Loucy (cell line): ENCODE results near the gene PPL.

Experiments
- H2AFZ ChIP-seq: fragments of 200-600 bp; sonication (generic); 2 replicates; pipeline ENCODE4 v1.6.0; 2016; ENCODE audit warnings: antibody characterized with exemption, mild to moderate bottlenecking, low read length, moderate library complexity
- H3F3A ChIP-seq: fragments of 200-600 bp; 2 replicates; pipeline ENCODE4 v1.6.0; 2016; ENCODE audit warnings: antibody characterized with exemption, low read depth, mild to moderate bottlenecking
- H3K27me3 ChIP-seq: fragments of 200-600 bp; sonication (generic); 2 replicates; pipeline ENCODE4 v1.6.1; 2014; ENCODE audit warnings: low read length, mild to moderate bottlenecking; ENCODE audit not compliant: insufficient read depth, poor library complexity, severe bottlenecking
- H3K36me3 ChIP-seq: fragments of 200-600 bp; sonication (generic); 2 replicates; pipeline ENCODE4 v1.6.1; 2016; ENCODE audit warnings: low read length; ENCODE audit not compliant: insufficient read depth
- H3K4me1 ChIP-seq: fragments of 200-600 bp; sonication (generic); 2 replicates; pipeline ENCODE4 v1.5.1; 2014; ENCODE audit warnings: low read length, mild to moderate bottlenecking; ENCODE audit not compliant: insufficient read depth, poor library complexity, severe bottlenecking
- H3K4me2 ChIP-seq: fragments of 200-600 bp; sonication (generic); 2 replicates; pipeline ENCODE4 v1.6.0; 2014; ENCODE audit warnings: antibody characterized with exemption, low read length, low read depth, mild to moderate bottlenecking; ENCODE audit not compliant: poor library complexity, severe bottlenecking
- H3K4me3 ChIP-seq: fragments of 200-600 bp; sonication (generic); 2 replicates; pipeline ENCODE4 v1.5.1; 2014; ENCODE audit warnings: low read length, mild to moderate bottlenecking, mixed read lengths; ENCODE audit not compliant: poor library complexity, severe bottlenecking
- H3K79me2 ChIP-seq: fragments of 200-600 bp; sonication (generic); 2 replicates; pipeline ENCODE4 v1.6.1; 2014; ENCODE audit warnings: low read length; ENCODE audit not compliant: insufficient read depth
- H3K9ac ChIP-seq: fragments of 200-600 bp; sonication (generic); 2 replicates; pipeline ENCODE4 v1.6.0; 2014; ENCODE audit warnings: mild to moderate bottlenecking, low read depth, low read length, moderate library complexity; ENCODE audit not compliant: poor library complexity, severe bottlenecking
- H3K9me2 ChIP-seq: fragments of 200-600 bp; sonication (generic); replicated peaks from 2 replicates; pipeline ENCODE4 v1.6.1; 2016; ENCODE audit warnings: low read depth, low read length, mixed read lengths
- H3K9me3 ChIP-seq: fragments of 200-600 bp; sonication (generic); 2 replicates; pipeline ENCODE4 v1.6.1; 2014; ENCODE audit warnings: mild to moderate bottlenecking, antibody characterized with exemption, low read length, low read depth; ENCODE audit not compliant: insufficient read depth
- H4K20me1 ChIP-seq: fragments of 200-600 bp; sonication (generic); 2 replicates; pipeline ENCODE4 v1.6.0; 2014; ENCODE audit warnings: antibody characterized with exemption, low read length, mild to moderate bottlenecking; ENCODE audit not compliant: insufficient read depth, poor library complexity, severe bottlenecking
- EZH2phosphoT487 ChIP-seq: fragments of 200-600 bp; IDR thresholded peaks from 2 replicates; pipeline ENCODE4 v1.6.1; 2018; ENCODE audit warnings: antibody characterized with exemption, mild to moderate bottlenecking, moderate library complexity, borderline replicate concordance
- TF ChIP-seq, protein P1 (sequence below): fragments of 200-600 bp; sonication (generic); conservative IDR thresholded peaks from 2 replicates; pipeline ENCODE4 v1.5.1; 2014; ENCODE audit warnings: mild to moderate bottlenecking, antibody characterized with exemption, low read length

Gene PPL

DNA sequence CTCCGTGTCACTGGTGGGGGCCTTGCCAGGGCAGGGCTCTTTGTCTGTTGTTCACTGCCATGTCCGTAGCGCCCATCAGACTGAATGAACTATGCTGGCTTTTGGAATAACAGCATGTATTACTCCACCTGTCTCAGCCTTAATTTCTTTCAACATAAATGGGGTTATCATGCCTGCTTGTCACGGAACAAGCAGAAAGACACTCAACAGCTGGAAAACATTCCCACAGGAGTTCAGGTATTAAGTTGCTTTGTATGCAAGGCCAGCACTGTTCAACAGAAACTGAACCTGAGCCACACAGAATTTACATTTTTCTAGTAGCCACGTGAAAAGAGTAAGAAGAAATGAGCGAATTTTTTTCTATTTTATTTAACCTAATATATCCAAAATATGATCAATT lies 13.1 kb downstream of the PPL start:
- H2AFZ ChIP-seq: no peak overlapping the region
- no peaks in the 10 kb centered on the region for H3K9me2 ChIP-seq
- H3K9ac ChIP-seq: no peak overlapping the region
- no peak overlapping the region for H3K4me3 ChIP-seq
- H3K4me2 ChIP-seq: no peak overlapping the region
- H3K9me3 ChIP-seq: no peaks in the 10 kb centered on the region; the same call in 1 of the 2 replicates
- no peaks in the 10 kb centered on the region for H3F3A ChIP-seq
- no peaks in the 10 kb centered on the region for H3K79me2 ChIP-seq
- no peaks in the 10 kb centered on the region for H3K27me3 ChIP-seq
- no peaks in the 10 kb centered on the region for H3K36me3 ChIP-seq
- H3K4me1 ChIP-seq: no peaks in the 10 kb centered on the region
- no peaks in the 10 kb centered on the region for H4K20me1 ChIP-seq
- TF ChIP-seq, protein P1, sequence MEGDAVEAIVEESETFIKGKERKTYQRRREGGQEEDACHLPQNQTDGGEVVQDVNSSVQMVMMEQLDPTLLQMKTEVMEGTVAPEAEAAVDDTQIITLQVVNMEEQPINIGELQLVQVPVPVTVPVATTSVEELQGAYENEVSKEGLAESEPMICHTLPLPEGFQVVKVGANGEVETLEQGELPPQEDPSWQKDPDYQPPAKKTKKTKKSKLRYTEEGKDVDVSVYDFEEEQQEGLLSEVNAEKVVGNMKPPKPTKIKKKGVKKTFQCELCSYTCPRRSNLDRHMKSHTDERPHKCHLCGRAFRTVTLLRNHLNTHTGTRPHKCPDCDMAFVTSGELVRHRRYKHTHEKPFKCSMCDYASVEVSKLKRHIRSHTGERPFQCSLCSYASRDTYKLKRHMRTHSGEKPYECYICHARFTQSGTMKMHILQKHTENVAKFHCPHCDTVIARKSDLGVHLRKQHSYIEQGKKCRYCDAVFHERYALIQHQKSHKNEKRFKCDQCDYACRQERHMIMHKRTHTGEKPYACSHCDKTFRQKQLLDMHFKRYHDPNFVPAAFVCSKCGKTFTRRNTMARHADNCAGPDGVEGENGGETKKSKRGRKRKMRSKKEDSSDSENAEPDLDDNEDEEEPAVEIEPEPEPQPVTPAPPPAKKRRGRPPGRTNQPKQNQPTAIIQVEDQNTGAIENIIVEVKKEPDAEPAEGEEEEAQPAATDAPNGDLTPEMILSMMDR: no peak

DNA sequence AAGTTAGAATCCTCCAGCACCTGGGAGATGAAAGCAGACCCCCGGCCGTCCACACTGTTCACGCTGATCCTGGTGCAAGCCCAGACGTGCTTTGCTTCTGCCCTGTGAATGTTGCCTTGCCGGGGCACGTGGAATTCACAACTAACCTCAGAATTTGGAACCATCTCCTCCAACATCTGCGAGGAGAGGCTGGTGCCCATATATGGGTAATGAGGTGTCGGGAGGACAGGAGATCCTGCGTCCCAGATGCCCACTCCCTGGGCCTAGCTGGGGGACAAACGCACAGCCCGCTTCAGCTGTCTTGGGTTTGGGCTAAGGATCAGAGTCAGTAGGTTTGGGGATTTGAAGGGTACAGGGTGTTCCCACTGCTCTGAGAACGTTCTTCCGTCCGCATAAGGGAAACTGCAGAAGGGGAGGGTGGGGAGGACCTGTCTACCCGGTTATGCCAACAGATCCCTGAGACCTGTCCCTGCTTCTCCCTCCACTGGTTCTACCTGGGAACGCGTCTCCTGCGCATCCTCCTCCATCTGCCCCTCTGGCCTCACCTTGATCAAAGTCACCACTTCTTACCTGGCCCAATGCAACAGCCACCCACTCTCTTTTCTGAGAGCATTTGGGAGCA lies 14.1 kb downstream of the PPL start:
- TF ChIP-seq, protein P1: no peak
- no peak for TF ChIP-seq EZH2phosphoT487
- no peaks in the 10 kb centered on the region for H3K4me1 ChIP-seq
- H2AFZ ChIP-seq: no peak overlapping the region
- H3K9me2 ChIP-seq: no peaks in the 10 kb centered on the region
- H4K20me1 ChIP-seq: no peaks in the 10 kb centered on the region
- H3K9me3 ChIP-seq: no peaks in the 10 kb centered on the region; the same call in 1 of the 2 replicates
- H3K36me3 ChIP-seq: no peaks in the 10 kb centered on the region
- H3K27me3 ChIP-seq: no peaks in the 10 kb centered on the region
- H3F3A ChIP-seq: no peaks in the 10 kb centered on the region
- H3K79me2 ChIP-seq: no peaks in the 10 kb centered on the region
- H3K4me3 ChIP-seq: no peak overlapping the region
- no peak overlapping the region for H3K4me2 ChIP-seq
- no peak overlapping the region for H3K9ac ChIP-seq

DNA sequence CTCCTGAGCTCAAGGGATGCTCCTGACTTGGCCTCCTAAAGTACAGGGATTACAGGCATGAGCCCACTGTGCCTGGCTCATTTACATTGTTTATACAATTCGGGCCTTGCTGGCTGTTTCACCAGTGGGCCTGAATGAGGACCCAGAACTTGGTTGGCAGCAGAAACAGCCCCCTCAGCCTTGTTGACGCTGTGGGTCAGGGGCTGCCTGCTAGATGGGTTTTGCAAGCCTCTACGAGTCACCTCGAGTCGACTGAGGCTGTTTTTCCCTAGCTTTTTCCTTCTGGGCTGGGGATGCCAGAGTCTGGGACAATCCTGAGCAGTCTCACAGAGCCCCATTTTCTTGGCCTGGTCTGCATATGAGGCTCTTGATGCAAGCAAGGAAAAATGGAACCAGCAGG lies 16.1 kb downstream of the PPL start:
- H3F3A ChIP-seq: no peaks in the 10 kb centered on the region
- no peak overlapping the region for H3K4me2 ChIP-seq
- H2AFZ ChIP-seq: no peak overlapping the region
- H3K36me3 ChIP-seq: no peaks in the 10 kb centered on the region
- no peaks in the 10 kb centered on the region for H3K27me3 ChIP-seq
- no peaks in the 10 kb centered on the region for H3K79me2 ChIP-seq
- H3K4me3 ChIP-seq: no peak overlapping the region
- TF ChIP-seq, protein P1: no peak
- no peak for TF ChIP-seq EZH2phosphoT487
- no peaks in the 10 kb centered on the region for H3K4me1 ChIP-seq
- no peak overlapping the region for H3K9ac ChIP-seq
- H3K9me2 ChIP-seq: no peaks in the 10 kb centered on the region
- no peaks in the 10 kb centered on the region for H3K9me3 ChIP-seq
- no peaks in the 10 kb centered on the region for H4K20me1 ChIP-seq
